Measurements from ENCODE around the gene GSS.

DNA sequence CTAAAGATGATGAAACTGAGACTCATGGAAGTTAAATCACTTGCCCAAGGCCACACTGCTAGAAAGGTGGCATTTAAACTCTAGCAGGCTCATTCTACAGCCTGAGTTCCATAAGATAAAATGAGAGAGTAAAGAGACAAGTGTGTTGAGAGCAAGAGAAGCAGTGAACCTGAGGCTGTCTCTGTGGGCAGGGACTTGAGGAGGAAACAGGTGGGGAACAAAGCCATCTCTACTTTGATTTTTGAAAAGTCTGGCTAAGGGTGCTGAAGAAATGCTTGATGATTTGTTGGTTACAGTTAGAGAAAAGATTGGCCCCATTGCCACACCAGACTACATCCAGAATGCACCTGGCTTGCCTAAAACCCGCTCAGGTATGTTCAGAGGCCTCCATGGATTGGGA lies 29.0 kb downstream of the GSS start:
- TF ChIP-seq, protein P1, sequence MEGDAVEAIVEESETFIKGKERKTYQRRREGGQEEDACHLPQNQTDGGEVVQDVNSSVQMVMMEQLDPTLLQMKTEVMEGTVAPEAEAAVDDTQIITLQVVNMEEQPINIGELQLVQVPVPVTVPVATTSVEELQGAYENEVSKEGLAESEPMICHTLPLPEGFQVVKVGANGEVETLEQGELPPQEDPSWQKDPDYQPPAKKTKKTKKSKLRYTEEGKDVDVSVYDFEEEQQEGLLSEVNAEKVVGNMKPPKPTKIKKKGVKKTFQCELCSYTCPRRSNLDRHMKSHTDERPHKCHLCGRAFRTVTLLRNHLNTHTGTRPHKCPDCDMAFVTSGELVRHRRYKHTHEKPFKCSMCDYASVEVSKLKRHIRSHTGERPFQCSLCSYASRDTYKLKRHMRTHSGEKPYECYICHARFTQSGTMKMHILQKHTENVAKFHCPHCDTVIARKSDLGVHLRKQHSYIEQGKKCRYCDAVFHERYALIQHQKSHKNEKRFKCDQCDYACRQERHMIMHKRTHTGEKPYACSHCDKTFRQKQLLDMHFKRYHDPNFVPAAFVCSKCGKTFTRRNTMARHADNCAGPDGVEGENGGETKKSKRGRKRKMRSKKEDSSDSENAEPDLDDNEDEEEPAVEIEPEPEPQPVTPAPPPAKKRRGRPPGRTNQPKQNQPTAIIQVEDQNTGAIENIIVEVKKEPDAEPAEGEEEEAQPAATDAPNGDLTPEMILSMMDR (IDR thresholded peaks at IDR 0.05; ENCODE audit: extremely low read depth in 1 of 2, insufficient read depth in 1 of 2, low read depth in 1 of 2, low read length in 2 of 2): no peak
- TF ChIP-seq EZH2 (IDR thresholded peaks at IDR 0.05; ENCODE audit: borderline replicate concordance, low read depth, low read length, severe bottlenecking): no peak
- TF ChIP-seq POLR2AphosphoS5 (IDR thresholded peaks at IDR 0.05; ENCODE audit: insufficient read depth, low read depth, low read length): no peak
- TF ChIP-seq, protein P2, sequence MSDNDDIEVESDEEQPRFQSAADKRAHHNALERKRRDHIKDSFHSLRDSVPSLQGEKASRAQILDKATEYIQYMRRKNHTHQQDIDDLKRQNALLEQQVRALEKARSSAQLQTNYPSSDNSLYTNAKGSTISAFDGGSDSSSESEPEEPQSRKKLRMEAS (IDR thresholded peaks at IDR 0.05; ENCODE audit: insufficient read depth, insufficient read length): no peak
- TF ChIP-seq POLR2A (IDR thresholded peaks at IDR 0.05; ENCODE audit: low read depth, low read length): no peak

Measured in endothelial cell of umbilical vein (primary cell).